ENCODE results near the gene ARHGAP15. TPM values are rescaled to one million over a fixed set of nuclear protein-coding genes. Genes with fewer than 3 reads are reported as not detected.
A peak's percentile ranks its signal among the peaks of the same experiment; 100 is the strongest.
"Not testable (repeated sequence)": the region's sequence is repeated elsewhere in the genome, so short reads cannot be mapped to it uniquely, and the experiment has no call there.

Gene ARHGAP15
- total RNA-seq, 2 donors from 2014 or later: 2.6 to 6.9 TPM

DNA sequence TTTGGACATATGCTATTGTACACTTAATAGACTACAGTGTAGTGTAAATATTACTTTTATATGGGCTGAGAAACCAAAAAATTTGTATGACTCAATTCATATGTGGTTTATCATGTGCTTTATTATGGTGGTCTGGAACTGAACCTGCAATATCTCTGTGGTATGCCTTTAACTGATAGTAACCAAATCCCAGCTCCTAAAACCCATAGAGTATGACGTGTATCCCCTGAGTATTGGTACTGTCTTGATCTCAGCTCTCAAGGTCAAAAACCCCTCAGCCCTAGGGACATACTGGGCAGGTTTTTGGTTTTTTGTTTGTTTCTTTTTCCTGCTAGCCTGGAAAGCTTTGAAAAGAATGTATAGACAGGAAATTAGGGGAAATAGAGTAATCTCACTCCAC is 42.2 kb upstream of the ARHGAP15 start:
- Histone ChIP-seq H3K27me3 (no peaks in the 10 kb centered on the region), H3K4me1 (no peaks in the 10 kb centered on the region), H3K4me3 (no peak overlapping the region), H3K27ac (no peak overlapping the region), H3K9me3 (peaks cover 0 to 7% of the 10 kb centered on the region in 2 donors), H3K36me3 (no peaks in the 10 kb centered on the region)
- no peak for DNase-seq (ENCODE audit: low spot score)
- TF ChIP-seq, protein P1, sequence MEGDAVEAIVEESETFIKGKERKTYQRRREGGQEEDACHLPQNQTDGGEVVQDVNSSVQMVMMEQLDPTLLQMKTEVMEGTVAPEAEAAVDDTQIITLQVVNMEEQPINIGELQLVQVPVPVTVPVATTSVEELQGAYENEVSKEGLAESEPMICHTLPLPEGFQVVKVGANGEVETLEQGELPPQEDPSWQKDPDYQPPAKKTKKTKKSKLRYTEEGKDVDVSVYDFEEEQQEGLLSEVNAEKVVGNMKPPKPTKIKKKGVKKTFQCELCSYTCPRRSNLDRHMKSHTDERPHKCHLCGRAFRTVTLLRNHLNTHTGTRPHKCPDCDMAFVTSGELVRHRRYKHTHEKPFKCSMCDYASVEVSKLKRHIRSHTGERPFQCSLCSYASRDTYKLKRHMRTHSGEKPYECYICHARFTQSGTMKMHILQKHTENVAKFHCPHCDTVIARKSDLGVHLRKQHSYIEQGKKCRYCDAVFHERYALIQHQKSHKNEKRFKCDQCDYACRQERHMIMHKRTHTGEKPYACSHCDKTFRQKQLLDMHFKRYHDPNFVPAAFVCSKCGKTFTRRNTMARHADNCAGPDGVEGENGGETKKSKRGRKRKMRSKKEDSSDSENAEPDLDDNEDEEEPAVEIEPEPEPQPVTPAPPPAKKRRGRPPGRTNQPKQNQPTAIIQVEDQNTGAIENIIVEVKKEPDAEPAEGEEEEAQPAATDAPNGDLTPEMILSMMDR (IDR thresholded peaks at IDR 0.05): no peak

DNA sequence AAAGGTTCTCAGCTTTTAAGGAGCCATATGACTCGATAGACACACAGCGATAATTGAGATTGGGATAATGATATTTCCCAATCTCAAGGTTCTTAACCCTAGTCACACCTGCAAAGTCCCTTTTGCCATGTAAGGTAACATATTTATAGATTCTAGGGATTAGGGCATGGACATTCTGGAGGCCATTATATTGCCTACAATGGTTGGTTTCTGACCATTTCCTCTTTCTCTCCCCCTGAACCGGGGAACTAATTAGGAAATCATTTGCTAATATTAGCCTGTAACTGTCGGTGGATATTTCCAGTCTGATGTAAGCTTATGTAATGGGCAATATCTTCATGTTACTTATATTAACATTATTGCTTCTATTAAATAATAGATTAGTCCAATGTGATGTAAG is 40.8 kb upstream of the ARHGAP15 start:
- Histone ChIP-seq H3K4me1 (no peaks in the 10 kb centered on the region), H3K27ac (no peak overlapping the region), H3K9me3 (no peaks in the 10 kb centered on the region), H3K36me3 (no peaks in the 10 kb centered on the region), H3K4me3 (no peak overlapping the region), H3K27me3 (no peaks in the 10 kb centered on the region)
- DNase-seq (ENCODE audit: low spot score): no peak
- TF ChIP-seq, protein P1 (IDR thresholded peaks at IDR 0.05): no peak

DNA sequence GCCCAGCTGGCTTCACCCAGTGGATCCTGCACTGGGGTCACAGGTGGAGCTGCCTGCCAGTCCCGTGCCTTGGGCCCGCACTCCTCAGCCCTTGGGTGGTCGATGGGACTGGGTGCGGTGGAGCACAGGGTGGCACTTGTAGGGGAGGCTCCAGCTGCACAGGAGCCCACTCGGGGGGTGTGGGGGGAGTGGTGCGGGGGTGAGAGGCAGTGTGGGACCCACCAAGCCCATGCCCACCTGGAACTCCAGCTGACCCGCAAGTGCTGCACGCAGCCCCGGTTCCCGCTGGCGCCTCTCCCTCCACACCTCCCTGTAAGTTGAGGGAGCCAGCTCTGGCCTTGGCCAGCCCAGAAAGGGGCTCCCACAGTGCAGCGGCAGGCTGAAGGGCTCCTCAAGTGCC is 39.7 kb upstream of the ARHGAP15 start:
- H3K27me3 ChIP-seq; H3K36me3 ChIP-seq; H3K4me3 ChIP-seq; H3K9me3 ChIP-seq; H3K27ac ChIP-seq; H3K4me1 ChIP-seq; DNase-seq (ENCODE audit: low spot score): not testable (repeated sequence)

DNA sequence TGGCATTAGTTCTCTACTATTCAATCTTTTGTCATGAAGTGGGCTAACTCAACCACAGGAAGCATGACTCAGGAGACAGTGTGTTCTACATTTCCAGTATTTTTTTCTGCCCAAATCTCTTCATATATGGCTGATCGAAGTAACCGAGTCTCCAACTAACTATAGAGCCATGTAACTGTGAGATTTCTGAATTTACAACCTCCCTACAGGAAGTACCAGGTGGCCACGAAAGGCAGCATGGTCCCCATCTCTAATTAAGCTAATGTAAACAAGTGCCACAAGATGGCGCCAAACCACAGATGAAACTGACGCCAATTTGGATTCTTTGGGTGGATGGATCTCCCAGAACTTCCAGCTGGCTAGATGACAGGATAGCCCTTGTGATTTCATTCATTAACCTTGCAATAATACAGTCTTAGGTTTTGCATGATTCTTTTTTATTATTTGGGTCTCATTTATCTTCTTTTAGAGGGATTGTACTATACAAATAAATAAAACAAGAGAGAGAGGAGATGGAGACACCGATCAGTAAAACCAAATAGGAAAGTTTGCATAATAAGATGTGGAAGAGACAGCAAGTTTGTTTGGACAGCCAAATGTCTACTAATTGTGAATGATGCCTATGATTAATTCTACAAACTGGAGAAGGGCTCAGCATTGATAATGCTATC is 18.3 kb upstream of the ARHGAP15 start:
- TF ChIP-seq, protein P1 (IDR thresholded peaks at IDR 0.05): peak in 1 of 2 donors; percentile 79
- no peaks in the 10 kb centered on the region for H3K27me3 ChIP-seq
- H3K27ac ChIP-seq: no peak overlapping the region
- no peak for DNase-seq (ENCODE audit: low spot score)
- no peaks in the 10 kb centered on the region for H3K9me3 ChIP-seq
- H3K36me3 ChIP-seq: no peaks in the 10 kb centered on the region
- no peak overlapping the region for H3K4me3 ChIP-seq
- H3K4me1 ChIP-seq: no peaks in the 10 kb centered on the region

DNA sequence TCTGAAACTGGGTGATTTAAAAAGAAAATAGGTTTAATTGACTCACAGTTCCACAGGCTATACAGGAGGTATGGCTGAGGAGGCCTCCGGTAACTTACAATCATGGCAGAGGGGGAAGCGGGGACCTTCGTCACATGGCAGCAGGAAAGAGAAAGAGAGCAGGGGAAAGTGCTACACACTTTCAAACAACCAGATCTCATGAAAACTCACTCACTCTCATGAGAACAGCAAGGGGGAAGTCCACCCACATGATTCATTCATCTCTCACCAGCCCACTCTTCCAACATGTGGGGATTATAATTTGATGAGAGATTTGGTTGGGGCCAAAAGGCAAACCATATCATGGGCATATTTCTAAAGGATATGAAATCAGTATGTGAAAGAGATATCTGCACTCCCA is 12.0 kb upstream of the ARHGAP15 start:
- TF ChIP-seq, protein P1 (IDR thresholded peaks at IDR 0.05): no peak
- H3K27ac ChIP-seq: no peak overlapping the region
- no peak for DNase-seq (ENCODE audit: low spot score)
- H3K4me3 ChIP-seq: no peak overlapping the region
- no peaks in the 10 kb centered on the region for H3K36me3 ChIP-seq
- no peaks in the 10 kb centered on the region for H3K27me3 ChIP-seq
- no peaks in the 10 kb centered on the region for H3K9me3 ChIP-seq
- no peaks in the 10 kb centered on the region for H3K4me1 ChIP-seq

DNA sequence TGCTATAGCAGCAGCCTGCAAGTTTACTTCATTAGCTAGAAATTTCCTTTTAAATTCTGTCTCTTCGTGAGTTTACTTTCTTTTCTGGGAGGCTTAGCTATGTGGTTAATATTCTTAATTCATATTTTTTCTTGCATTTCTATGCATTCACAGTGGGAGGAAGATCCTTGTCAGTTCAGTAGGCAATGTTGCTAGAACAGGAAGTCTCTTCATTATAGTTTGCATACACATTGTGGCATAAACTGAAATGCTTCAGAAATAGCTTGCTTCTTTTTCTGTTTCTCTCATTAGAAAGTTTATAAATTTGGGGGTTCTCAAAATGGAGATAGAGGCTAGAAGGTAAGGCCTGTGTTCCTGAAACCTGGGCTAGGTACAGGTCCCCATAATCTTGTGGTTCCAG is 8.1 kb upstream of the ARHGAP15 start:
- Histone ChIP-seq H3K27ac (no peak overlapping the region), H3K36me3 (no peaks in the 10 kb centered on the region), H3K9me3 (no peaks in the 10 kb centered on the region), H3K4me3 (no peak overlapping the region), H3K27me3 (no peaks in the 10 kb centered on the region), H3K4me1 (no peaks in the 10 kb centered on the region)
- no peak for DNase-seq (ENCODE audit: low spot score)
- TF ChIP-seq, protein P1 (IDR thresholded peaks at IDR 0.05): no peak

Measured in right atrium auricular region (tissue), 2 donors.